ENCODE measurements around the gene TCAP.

GRCh38 chr17:39641883-39642282 lies 23.3 kb upstream of the TCAP start:
- TF ChIP-seq CTCF (conservative IDR thresholded peaks at IDR 0.05 in 1 of 2, IDR thresholded peaks at IDR 0.05 in 1 of 2; ENCODE audit: low read depth in 1 of 2, low read length in 2 of 2) (no peak), EZH2 (IDR thresholded peaks at IDR 0.05; ENCODE audit: low read length, missing control alignments) (no peak)

Measured in fibroblast of lung (primary cell).